ENCODE data around the gene NFIC. TPM values are rescaled to one million over a fixed set of nuclear protein-coding genes. Genes with fewer than 3 reads are reported as not detected.

Gene NFIC
- polyA plus RNA-seq, 2 of the 4 experiments (the other 2 are of a cell fraction): 2.6 to 34.9 TPM

DNA sequence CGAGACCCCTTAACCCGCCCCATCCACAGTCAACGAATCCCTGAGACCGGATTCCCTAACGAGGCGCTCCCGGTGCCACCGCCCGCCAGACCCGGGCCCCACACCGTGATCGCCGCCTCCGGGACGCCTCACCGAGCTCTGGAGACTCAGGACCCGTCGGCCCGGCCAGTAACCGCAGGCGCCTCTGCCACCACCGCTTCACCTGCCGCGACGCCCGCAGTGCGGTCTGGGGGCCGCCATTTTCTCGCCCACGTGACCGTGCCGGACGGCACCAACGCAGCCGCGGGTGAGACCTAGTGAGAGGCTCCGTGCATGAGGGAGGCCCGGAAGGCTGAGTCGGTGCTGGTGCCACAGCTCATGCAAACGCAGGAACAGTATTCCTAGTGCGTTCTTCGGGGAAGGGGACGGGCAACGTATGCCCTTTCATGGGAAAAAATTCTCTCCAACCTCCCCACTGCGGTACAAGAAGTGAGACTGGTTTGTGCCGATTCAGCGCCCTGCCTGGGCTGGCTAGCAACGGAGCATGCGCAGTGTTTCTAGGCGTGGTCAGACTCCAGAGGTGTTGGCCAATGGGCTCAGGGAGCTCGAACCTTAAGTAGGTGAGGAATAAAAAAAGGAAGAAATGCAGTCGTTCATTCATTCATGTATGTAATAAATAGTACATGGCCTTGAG is 134.2 kb downstream of the NFIC start, which contains the start of gene DOHH:
Gene DOHH, minus strand, starts transcription at position 246 of the 673 bp plus-strand sequence. CDS start 3,860 bp downstream, outside the sequence.
- Histone ChIP-seq H3K4me3 (peak within 1 kb of the TSS; percentile 93), H3K4me2 (peak within 1 kb of the TSS; percentile 99), H3K4me1 (peaks cover 15% of the 10 kb centered on the region; the same call in 2 of the 3 replicates), H3K27ac (peak within 1 kb of the TSS; percentile 96 to 99), H3K9me3 (no peaks in the 10 kb centered on the region)
- ATAC-seq: peak; percentile 95 to 96
- CTCF ChIA-PET: interaction anchor here (1.5 to 5.2 kb wide), 2 partner anchors 15 to 195 kb away, joined by 3 to 32 read pairs; partner anchors contain the start of gene SMIM44
- DNase-seq (ENCODE audit: low read depth in 1 of 2, low spot score in 1 of 2): peak; percentile 90 to 97
- FAIRE-seq: peak; percentile 56
- POLR2A ChIA-PET: interaction anchor here (1.0 kb wide), 1 partner anchor 14 kb away, joined by 3 read pairs; no protein-coding TSS in a partner anchor
- 4% methylated on average over 31 of the region's 52 CpGs for WGBS (ENCODE audit: missing lambda C conversion rate)
- TF ChIP-seq BHLHE40 (IDR thresholded peaks at IDR 0.05; ENCODE audit: low read depth, low read length) (peak; percentile 87), POLR2A (IDR thresholded peaks at IDR 0.05; ENCODE audit: low read length) (peak; percentile 72), PHF8 (IDR thresholded peaks at IDR 0.05; ENCODE audit: borderline replicate concordance, low read depth) (peak; percentile 79), ZNF302 (CRISPR knock-in tag; IDR thresholded peaks at IDR 0.05) (no peak), NFE2L2 (conservative IDR thresholded peaks at IDR 0.05; ENCODE audit: low read length) (no peak), RARB (CRISPR knock-in tag; IDR thresholded peaks at IDR 0.05) (no peak), JUN (IDR thresholded peaks at IDR 0.05) (peak in 1 of 2 experiments; percentile 63; a peak in 3 of 5 replicates), FOXS1 (CRISPR knock-in tag; IDR thresholded peaks at IDR 0.05) (no peak), POLR2AphosphoS2 (conservative IDR thresholded peaks at IDR 0.05; ENCODE audit: low read length) (no peak), HEYL (CRISPR knock-in tag; IDR thresholded peaks at IDR 0.05) (no peak), MAZ (IDR thresholded peaks at IDR 0.05; ENCODE audit: borderline replicate concordance, low read depth, low read length) (no peak), EP300 (IDR thresholded peaks at IDR 0.05) (no peak), SMC3 (IDR thresholded peaks at IDR 0.05) (no peak), CBX2 (IDR thresholded peaks at IDR 0.05; ENCODE audit: borderline replicate concordance, low read depth) (no peak), KDM1A (IDR thresholded peaks at IDR 0.05; ENCODE audit: low read depth) (no peak), TP53 (CRISPR knock-in tag; IDR thresholded peaks at IDR 0.05) (no peak), NPAS2 (CRISPR knock-in tag; IDR thresholded peaks at IDR 0.05; ENCODE audit: borderline replicate concordance) (no peak), CBX8 (IDR thresholded peaks at IDR 0.05) (no peak), ZC3H11A (IDR thresholded peaks at IDR 0.05) (no peak), HOXA7 (CRISPR knock-in tag; IDR thresholded peaks at IDR 0.05) (no peak), RFX5 (IDR thresholded peaks at IDR 0.05) (peak; percentile 54; the same call in 1 of the 2 replicates), CHD2 (IDR thresholded peaks at IDR 0.05; ENCODE audit: low read length, partially characterized antibody) (no peak), EHF (CRISPR knock-in tag; IDR thresholded peaks at IDR 0.05) (no peak), RNF2 (IDR thresholded peaks at IDR 0.05; ENCODE audit: borderline replicate concordance, low read depth) (no peak), SREBF2 (IDR thresholded peaks at IDR 0.05) (no peak), HOXB13 (CRISPR knock-in tag; IDR thresholded peaks at IDR 0.05; ENCODE audit: low read depth) (no peak), RCOR1 (IDR thresholded peaks at IDR 0.05; ENCODE audit: low read depth, low read length) (no peak), EHMT2 (IDR thresholded peaks at IDR 0.05; ENCODE audit: low read depth) (no peak)
- TF ChIP-seq, protein P1, sequence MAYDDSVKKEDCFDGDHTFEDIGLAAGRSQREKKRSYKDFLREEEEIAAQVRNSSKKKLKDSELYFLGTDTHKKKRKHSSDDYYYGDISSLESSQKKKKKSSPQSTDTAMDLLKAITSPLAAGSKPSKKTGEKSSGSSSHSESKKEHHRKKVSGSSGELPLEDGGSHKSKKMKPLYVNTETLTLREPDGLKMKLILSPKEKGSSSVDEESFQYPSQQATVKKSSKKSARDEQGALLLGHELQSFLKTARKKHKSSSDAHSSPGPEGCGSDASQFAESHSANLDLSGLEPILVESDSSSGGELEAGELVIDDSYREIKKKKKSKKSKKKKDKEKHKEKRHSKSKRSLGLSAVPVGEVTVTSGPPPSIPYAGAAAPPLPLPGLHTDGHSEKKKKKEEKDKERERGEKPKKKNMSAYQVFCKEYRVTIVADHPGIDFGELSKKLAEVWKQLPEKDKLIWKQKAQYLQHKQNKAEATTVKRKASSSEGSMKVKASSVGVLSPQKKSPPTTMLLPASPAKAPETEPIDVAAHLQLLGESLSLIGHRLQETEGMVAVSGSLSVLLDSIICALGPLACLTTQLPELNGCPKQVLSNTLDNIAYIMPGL (CRISPR knock-in tag; IDR thresholded peaks at IDR 0.05; ENCODE audit: borderline replicate concordance): no peak
- TF ChIP-seq, protein P2, sequence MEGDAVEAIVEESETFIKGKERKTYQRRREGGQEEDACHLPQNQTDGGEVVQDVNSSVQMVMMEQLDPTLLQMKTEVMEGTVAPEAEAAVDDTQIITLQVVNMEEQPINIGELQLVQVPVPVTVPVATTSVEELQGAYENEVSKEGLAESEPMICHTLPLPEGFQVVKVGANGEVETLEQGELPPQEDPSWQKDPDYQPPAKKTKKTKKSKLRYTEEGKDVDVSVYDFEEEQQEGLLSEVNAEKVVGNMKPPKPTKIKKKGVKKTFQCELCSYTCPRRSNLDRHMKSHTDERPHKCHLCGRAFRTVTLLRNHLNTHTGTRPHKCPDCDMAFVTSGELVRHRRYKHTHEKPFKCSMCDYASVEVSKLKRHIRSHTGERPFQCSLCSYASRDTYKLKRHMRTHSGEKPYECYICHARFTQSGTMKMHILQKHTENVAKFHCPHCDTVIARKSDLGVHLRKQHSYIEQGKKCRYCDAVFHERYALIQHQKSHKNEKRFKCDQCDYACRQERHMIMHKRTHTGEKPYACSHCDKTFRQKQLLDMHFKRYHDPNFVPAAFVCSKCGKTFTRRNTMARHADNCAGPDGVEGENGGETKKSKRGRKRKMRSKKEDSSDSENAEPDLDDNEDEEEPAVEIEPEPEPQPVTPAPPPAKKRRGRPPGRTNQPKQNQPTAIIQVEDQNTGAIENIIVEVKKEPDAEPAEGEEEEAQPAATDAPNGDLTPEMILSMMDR (IDR thresholded peaks at IDR 0.05): no peak
- TF ChIP-seq, protein P3, sequence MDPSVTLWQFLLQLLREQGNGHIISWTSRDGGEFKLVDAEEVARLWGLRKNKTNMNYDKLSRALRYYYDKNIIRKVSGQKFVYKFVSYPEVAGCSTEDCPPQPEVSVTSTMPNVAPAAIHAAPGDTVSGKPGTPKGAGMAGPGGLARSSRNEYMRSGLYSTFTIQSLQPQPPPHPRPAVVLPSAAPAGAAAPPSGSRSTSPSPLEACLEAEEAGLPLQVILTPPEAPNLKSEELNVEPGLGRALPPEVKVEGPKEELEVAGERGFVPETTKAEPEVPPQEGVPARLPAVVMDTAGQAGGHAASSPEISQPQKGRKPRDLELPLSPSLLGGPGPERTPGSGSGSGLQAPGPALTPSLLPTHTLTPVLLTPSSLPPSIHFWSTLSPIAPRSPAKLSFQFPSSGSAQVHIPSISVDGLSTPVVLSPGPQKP (IDR thresholded peaks at IDR 0.05; ENCODE audit: low read depth, low read length): no peak
- TF ChIP-seq, protein P4, sequence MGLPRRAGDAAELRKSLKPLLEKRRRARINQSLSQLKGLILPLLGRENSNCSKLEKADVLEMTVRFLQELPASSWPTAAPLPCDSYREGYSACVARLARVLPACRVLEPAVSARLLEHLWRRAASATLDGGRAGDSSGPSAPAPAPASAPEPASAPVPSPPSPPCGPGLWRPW (IDR thresholded peaks at IDR 0.05): no peak
- TF ChIP-seq, protein P5, sequence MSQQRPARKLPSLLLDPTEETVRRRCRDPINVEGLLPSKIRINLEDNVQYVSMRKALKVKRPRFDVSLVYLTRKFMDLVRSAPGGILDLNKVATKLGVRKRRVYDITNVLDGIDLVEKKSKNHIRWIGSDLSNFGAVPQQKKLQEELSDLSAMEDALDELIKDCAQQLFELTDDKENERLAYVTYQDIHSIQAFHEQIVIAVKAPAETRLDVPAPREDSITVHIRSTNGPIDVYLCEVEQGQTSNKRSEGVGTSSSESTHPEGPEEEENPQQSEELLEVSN (IDR thresholded peaks at IDR 0.05; ENCODE audit: borderline replicate concordance, low read depth): peak; percentile 74
- TF ChIP-seq, protein P6, sequence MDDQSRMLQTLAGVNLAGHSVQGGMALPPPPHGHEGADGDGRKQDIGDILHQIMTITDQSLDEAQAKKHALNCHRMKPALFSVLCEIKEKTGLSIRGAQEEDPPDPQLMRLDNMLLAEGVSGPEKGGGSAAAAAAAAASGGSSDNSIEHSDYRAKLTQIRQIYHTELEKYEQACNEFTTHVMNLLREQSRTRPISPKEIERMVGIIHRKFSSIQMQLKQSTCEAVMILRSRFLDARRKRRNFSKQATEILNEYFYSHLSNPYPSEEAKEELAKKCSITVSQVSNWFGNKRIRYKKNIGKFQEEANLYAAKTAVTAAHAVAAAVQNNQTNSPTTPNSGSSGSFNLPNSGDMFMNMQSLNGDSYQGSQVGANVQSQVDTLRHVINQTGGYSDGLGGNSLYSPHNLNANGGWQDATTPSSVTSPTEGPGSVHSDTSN (IDR thresholded peaks at IDR 0.05): no peak
- TF ChIP-seq, protein P7, sequence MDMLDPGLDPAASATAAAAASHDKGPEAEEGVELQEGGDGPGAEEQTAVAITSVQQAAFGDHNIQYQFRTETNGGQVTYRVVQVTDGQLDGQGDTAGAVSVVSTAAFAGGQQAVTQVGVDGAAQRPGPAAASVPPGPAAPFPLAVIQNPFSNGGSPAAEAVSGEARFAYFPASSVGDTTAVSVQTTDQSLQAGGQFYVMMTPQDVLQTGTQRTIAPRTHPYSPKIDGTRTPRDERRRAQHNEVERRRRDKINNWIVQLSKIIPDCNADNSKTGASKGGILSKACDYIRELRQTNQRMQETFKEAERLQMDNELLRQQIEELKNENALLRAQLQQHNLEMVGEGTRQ (IDR thresholded peaks at IDR 0.05): peak; percentile 95

Data from A549 (cell line).